ENCODE measurements around the gene KRT5. TPM values are rescaled to one million over a fixed set of nuclear protein-coding genes. Genes with fewer than 3 reads are reported as not detected.

The KRT5 gene
- polyA plus RNA-seq, 4 donors = 0.08 to 1.0 (median 0.16) TPM; not detected in 1

DNA sequence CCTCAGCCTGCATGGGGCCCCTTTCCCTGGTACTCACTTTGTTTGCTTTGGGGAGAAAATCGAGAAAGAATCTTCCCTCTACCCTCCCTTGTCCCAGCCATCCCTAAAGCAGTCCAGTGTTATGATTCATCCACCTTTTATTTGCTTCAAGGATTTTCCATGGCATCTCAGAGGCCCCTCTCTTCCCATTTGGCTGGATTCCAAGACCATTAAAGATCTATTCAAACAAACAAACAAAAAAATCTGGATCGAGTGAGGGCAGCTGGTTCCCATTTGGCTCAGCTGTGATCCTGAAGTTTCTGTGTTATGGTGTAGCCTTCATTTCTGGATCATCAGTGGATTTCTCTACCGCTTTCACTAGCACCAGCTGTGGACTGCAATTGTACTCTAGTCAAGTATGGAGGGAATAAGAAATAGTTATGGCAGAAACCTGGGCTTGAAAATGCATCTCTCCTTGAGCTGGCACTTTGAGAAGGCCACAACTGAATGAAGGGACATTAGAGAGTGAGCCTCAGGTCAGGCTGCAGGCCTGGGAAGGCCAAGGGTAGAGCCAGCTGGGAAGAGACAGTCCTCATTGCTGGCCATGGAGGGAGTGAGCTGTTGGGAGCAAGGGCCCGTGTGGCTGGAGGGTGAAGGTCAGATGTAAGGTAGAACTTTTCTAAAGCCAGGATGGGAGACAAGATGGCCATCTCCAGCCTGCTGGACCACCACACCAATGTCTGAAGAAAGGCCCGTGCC, 19.1 kb upstream of the KRT5 start:
- DNase-seq (ENCODE audit: low read depth in 4 of 4, low spot score in 2 of 4) = peak in 1 of 4 donors; percentile 16

DNA sequence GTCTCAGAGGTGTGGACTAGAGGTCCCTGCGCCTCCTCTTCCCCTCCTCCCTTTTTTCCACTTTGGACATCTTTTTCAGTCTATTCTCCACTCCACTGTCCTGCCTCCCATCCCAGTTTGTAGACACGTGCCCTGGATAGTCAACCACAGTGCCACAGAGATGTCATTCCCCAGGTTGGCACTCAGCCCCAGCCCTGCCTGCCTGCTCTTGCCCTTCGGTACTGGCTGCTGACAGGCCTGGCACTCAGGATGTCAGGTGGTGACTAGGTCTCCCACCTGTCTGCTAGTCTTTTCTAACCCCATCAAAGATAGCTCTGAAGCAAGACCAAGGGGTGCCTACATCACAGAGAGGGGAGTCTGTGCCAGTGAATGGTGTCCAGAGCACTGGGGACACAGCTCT, 16.9 kb upstream of the KRT5 start:
- no peak for DNase-seq (ENCODE audit: low read depth in 4 of 4, low spot score in 2 of 4)

DNA sequence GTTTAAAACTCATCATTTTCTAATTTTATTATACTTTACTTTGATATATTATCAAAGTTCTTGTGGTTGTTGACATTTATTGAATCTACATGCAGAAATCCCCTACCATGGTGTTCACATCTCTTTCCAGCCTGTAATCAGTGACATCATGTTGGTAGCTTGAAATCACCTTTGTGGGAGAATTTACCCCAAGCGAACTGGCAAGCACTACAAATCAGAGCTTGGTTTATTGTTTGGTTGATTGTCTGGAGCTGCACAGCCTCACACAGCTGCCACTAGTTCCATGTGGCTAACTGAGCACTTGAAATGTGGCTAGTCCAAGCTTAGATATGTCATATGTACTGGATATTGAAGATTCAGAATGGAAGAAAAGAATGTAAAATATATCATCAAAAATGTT, 15.4 kb upstream of the KRT5 start:
- DNase-seq (ENCODE audit: low read depth in 4 of 4, low spot score in 2 of 4) = no peak

DNA sequence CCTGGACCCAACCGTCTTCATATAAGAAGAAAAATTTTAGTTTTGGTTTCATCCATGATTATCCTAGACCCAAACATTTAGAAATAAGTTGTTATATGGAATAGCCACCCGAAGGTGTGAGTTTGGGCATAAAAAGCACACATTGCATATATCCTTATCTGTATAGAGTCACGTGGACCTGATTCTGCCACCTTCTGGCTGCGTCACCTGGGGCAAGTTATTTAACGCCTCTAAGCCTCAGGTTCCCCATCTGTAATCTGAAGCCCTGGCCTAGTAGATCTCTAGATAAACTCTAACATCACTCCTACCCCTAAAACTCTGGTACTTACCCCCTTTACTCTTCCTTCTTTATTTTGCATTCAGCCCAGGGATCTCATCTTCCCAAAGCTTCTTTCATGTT, 14.3 kb upstream of the KRT5 start:
- no peak for DNase-seq (ENCODE audit: low read depth in 4 of 4, low spot score in 2 of 4)

DNA sequence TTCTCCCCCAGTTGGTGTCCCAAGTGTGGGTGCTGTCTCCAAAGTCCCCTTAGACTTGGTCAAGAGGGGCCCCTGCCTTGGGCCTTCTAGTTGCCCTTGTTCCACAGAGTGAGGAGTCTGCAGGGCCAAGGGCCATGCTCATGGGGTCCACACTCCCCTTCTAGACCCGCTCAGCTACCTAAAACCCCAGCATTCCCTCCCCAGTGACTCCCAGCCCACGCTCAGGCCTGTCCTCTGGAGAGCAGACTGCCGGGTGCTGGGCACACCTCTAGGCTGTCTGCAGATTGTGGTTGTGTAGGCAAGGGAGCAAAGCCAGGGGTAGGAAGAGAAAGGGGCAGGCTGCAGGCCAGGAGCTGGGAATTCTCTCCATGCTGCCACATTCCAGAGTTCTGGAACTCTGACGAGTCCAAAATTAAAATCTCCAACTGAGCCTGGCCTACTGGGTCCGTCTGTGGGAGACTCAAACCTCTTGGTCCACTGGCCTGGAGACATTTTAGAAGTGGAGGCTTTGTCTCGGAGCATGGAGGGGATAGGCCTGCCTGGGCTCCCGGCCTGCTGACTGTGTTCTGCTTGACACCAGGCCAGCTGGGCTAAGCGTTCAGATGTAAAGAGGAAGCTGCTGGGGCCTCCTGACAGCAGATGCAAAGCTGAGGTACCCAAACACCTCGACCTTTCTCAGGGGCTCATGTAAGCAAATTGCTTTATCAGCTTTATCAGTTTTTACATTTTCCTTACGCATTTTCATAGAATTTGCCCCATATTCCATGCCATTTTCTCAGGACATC, 13.7 kb upstream of the KRT5 start:
- no peak for DNase-seq (ENCODE audit: low read depth in 4 of 4, low spot score in 2 of 4)

DNA sequence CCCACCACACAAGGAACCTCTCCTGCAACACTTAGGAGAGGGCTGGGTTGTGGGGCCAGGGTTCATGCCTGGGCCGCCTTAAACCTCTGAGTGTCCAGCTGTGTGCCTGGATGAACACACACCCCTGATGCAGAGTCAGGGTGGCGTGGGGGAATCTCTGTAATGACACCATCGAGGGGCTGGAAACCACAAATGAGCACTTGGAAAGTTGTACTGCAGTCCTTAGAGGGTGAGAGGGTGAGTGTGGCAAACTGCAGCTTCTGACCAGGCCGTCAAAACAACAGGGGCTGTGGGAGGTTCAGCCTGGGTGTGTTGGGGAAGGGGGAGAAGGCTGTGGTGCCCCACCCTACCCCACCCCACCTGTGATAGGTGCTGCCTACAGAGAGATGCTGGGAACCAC, 12.4 kb upstream of the KRT5 start:
- DNase-seq (ENCODE audit: low read depth in 4 of 4, low spot score in 2 of 4) = no peak

DNA sequence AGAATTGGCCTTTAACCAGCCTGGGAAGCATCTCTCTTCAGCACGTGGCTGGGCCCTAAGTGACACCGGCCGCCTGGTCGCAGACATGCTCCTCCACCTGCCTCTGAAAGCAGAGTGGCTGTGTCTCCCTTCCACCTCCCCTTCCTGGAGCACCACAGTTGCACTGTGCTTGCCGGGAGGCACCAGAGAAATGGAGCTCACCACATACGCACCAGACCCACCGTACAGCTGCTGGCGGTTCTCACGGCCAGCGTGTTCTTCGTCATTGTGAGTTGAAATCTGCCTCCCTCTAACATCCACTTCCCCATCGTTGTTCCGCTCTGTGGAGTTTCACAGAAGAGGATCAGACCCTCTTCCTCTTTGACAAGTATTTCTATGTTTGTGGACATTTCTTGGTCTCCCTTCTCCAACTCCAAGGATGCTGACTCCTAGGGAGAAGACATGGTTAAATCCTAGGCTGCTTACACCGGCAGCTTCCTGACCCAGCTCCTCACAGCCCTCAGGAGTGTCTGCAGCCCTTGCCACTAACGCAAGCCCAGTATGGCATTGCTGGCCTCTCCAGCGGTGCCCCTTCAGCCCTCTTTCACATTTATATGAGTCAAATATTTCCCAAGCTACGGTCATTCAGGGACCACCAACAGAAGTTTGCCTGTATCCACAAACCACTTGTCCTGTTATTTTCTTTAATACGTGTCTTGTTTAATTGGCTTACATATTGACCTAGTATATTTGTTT, 11.5 kb upstream of the KRT5 start:
- no peak for DNase-seq (ENCODE audit: low read depth in 4 of 4, low spot score in 2 of 4)

DNA sequence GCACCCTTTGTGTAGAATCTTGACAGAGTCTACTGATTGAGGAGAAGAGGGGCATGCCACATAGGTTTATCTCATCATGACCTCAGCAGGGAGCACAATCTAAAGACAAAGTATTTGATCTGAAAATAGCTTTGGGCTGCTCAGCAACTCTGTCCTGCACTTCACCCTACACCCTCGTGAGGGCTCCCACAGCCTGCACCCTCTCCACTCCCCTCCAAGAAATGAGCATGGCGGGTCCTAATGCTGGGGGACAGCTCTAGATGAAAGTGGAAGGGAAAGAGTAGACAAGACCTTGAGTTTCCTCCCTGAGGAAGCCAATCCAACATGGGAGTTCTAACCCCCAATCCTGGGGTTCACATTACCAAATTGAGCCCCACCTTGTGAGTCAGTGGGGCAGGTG, 10.7 kb upstream of the KRT5 start:
- DNase-seq (ENCODE audit: low read depth in 4 of 4, low spot score in 2 of 4) = no peak

DNA sequence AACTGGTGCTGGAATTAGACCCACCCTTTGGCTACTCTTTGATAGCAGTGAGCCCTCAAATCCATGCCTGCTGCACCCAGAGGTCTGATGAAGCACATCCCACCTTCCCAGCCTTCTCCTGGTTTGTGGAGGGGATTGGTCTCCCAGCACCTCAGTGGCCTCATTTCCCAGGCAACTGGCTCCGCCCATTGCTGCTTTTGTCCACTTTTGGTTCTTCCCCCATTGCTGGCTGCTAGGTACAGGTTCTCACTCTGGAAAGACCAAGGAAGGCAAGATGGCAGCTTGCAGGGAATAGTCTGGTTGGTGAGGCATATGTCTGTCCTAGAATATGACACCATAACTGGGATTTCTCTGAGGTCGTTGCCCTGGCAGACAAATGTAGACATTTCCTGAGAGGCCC, 10.2 kb upstream of the KRT5 start:
- DNase-seq (ENCODE audit: low read depth in 4 of 4, low spot score in 2 of 4) = no peak

DNA sequence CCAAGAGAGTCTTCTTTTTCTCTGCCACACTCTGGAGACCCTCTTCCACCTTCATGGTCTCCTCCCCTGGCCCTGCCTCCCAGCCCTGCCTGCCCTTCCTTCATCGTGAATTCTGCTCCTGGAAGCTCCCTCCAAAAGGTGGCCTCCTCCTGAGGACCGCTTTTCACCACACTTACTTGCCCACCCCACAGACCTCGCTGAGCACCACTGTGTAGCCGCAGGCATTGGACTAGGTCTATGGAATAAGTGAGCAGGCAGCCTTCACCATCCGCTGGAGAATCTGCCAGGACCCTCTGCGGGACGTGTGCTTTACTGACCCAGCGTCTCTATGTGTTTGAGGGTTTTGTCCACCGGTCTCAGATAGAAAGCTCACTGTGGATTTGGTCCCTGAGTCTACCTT, 9.7 kb upstream of the KRT5 start:
- DNase-seq (ENCODE audit: low read depth in 4 of 4, low spot score in 2 of 4) = no peak

DNA sequence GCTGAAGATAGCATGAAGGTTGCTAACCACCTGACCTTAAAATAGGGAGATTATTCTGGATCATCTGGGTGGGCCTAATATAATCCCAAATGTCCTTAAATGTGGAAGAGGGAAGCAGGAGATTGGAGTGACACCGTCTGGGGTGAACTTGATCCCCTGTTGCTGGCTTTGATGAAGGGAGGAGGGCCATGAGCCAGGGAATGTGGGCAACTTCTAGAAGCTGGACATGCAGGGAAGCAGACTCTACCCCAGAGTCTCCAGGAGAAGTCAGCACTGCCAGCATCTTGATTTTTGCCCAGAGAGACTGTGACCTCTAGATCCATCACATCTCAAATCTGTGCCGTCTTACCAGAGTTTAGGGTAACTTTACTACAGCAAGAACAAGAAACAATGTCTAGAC, 9.2 kb upstream of the KRT5 start:
- no peak for DNase-seq (ENCODE audit: low read depth in 4 of 4, low spot score in 2 of 4)

DNA sequence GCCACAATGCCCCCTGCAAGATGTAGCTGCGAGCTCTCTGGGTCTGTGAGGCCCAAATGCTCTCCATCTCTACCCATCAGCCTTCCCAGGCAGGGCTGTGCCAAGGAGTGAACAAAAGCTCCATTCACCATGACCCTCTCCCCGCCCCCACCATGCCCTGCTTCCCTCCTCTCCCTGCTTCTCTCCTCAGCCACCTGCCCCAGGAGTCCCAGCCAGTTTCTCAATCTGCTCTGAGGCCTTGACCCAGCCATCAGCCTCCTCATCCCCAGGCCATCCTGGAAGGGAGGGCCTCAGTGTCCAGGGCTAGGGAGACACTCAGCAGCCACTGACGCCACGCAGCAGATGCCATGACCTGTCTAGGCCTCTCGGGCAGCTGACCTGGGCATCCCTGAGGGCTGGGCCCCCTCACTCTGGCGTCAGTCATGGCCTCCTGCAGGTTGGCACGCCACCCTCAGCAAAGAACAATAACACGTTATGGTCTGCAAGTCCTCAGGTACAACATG, 8.5 kb upstream of the KRT5 start:
- DNase-seq (ENCODE audit: low read depth in 4 of 4, low spot score in 2 of 4) = no peak

DNA sequence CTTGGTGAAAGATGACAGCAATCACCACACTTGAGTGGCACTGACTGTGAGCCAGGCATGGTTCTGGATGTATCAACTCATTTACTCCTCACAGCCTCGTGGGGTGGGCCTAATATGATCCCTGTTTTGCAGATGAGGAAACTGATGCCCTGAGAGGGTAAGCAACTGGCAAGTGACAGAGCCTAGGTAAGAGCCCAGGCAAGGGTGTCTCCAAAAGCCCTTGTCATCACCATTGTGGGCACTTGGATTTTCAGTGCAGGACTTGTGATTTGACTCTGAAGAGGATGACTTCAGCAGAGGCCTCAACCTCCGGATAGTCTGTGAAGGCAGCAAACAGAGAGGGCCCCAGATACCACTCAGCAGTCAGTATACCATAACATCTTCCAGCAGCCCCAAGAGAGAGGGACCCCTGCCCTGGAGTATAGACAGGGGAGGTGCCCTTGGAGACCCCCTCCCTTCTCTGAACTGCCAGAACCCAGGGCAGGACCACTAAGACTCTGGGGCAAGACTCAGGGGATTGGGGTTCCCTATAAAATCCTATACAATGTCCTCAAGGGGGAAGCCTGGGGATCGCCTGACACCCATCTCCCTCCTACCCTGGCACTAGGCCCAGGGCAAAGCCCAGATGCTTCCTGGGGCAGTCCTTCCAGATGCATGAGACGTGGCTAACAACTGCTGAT, 7.1 kb upstream of the KRT5 start:
- DNase-seq (ENCODE audit: low read depth in 4 of 4, low spot score in 2 of 4) = no peak

DNA sequence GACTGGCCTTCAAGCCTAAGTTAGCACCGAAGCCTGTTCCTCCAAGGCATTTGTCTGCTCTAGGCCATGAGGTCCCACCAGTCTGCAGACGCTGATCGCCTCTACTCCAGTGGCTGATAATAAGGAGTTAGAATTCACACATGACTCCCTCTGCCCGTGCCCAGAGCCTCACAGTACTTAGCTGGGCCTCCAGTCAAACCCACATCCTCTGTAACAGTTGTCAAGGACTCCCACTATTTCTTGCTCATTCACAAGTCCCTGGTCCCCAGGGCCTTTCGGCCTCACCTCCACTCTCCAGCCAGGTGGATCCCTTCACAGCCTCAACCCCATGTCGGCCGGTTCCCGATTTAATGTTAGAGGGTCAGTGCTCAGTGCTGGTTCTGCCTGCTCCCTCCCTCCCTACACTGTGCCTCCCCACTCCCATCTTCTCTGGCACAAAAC, 6.3 kb upstream of the KRT5 start:
- no peak for DNase-seq (ENCODE audit: low read depth in 4 of 4, low spot score in 2 of 4)

DNA sequence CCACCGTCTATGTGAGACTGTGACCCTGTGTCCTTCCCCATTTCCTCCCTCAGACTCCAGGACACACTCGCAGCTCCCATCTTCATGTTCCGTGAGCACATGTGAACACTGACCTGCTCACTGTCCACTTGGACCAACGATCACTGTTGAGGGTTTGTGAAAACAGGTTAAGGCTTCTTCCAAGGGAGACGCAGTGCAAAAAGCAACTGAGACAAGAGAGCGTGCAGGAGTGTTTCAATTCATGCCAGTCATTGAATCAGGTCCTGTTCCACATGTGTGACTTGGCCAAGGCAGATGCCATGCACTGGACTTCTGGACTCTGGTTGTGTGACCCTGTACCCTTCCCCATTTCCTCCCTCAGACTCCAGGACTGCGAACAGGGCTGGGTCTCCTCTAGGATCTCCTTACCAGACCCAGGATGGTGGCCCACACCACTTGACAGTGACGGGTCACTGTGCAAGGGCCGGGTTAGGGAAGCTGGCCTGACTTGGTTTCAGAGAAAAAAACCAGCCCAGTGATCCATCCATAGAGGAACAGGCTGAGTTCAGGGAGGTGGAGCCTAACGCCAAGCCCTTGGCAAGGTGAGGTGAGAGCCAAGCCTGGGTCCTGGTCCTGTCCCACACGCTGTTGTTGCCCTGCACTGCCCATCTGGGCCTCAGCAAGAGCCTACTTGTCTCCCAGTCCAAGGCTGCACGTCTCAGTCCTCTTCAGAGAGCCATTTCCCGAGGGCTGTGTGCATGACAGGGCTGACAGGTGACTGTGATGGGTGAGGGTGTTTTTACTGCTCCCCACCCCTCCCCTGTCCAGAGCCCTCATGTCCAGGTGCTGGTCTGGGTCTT, 5.7 kb upstream of the KRT5 start:
- no peak for DNase-seq (ENCODE audit: low read depth in 4 of 4, low spot score in 2 of 4)

DNA sequence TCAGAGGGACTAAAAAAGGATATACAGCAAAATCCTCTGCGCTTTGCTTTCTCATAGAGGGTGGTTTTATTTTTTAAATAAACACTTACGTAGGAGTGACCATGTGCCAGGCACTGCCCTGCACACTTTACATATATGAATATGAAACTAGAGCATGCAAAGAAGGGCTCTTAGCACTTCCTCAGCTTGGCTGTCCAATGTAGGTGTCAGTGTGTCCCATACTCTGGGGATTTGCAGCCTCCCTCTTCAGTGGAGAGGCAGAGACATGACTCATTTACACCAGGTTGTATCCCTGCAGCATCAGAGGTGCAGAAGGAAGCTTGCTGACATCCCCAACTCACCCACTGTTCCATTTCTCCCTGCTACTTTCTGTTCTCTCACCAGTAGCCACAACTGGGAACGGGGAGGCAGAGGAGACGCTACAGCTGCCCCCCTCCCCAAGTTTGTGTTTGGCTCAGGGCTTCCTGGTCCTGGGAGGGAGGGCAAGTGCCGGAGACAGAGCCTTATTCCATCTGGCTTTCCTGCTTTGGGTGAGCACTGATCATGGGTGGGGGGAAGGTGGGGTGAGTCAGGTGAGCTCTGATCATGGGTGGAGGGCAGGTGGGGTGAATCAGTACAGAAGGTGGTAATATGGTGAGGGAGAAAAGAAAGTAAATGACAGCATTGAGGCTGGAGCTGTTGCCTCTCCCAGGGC, 4.9 kb upstream of the KRT5 start:
- DNase-seq (ENCODE audit: low read depth in 4 of 4, low spot score in 2 of 4) = no peak

DNA sequence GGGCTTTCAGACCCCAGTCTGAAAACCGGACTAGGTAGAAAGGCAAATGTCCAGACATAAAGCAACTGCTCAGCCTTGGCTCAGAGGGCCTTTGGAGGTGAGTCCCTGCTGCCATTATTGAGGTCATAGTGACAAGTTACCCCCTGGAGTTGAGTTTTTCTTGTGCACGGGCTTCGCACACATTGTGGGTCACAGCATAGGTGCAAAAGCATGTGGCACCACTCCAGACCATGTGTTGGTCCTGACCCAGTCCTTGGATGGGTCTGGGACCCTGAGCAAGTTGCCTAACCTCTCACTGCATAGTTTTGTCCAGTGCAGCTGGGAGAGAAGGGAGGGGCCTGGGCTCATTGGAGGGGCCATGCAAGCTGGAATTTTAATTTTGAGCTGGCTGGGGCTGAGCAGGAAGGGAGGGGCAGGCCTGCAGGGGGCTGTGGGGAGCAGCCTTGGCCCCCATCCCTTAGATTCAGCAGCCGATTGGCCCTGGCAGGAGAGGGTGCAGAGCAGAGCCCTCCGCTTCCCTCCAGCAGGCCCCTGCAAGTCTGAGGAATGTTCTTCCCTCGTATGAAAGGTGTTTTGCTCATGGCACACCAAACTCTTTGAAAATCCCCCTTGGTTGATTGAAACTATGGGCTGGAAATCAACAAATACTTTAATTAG, 4.2 kb upstream of the KRT5 start:
- DNase-seq (ENCODE audit: low read depth in 4 of 4, low spot score in 2 of 4) = no peak

DNA sequence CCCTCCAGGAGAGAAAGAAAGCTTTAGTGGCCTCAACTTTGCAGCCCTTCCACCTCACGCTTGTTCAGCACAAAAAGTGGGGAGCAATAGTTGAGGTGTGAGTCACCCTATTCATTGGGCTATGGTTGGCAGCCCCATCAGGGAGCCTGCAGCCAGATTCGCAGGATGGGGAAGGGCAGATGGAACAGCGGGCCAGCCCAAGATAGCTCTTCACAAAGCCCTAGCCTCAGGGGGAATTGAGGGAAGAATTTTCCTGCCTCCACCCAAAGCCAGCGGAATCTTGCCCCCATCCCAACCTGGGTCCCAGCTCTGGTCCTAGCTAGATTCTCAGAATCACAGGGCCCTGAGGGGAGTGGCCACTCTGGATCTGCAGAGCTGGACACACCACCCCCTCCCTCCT, 3.6 kb upstream of the KRT5 start:
- no peak for DNase-seq (ENCODE audit: low read depth in 4 of 4, low spot score in 2 of 4)

Measured in left renal cortex interstitium (tissue), 4 donors.